Mesendoderm (in vitro differentiated cells): Measurements from ENCODE around the gene C5.

Experiments
- DNase-seq: peaks from one replicate; pipeline ENCODE4 v3.0.0; 2013
- H2AK5ac ChIP-seq: 2 replicates; pipeline ENCODE4 v1.6.1; 2013; ENCODE audit warnings: low read length, inconsistent platforms
- H2BK120ac ChIP-seq: 2 replicates; pipeline ENCODE4 v1.6.1; 2013; ENCODE audit warnings: low read depth, mild to moderate bottlenecking, low read length, moderate library complexity, mixed read lengths
- H2BK15ac ChIP-seq: replicated peaks from 2 replicates; pipeline ENCODE4 v1.6.1; 2013; ENCODE audit warnings: low read depth, mild to moderate bottlenecking, moderate library complexity
- H2BK5ac ChIP-seq: 2 replicates; pipeline ENCODE4 v1.6.1; 2013; ENCODE audit warnings: low read length, inconsistent platforms
- H3K18ac ChIP-seq: 2 replicates; pipeline ENCODE4 v1.6.1; 2013; ENCODE audit warnings: mild to moderate bottlenecking, low read length, mixed read lengths
- H3K23ac ChIP-seq: one replicate; pipeline ENCODE4 v1.6.1; 2013; ENCODE audit warnings: low read length
- H3K27ac ChIP-seq: 2 replicates; pipeline ENCODE4 v1.5.1; 2013; ENCODE audit warnings: low read depth, mild to moderate bottlenecking, inconsistent platforms, low read length, moderate library complexity
- H3K27me3 ChIP-seq: 2 replicates; pipeline ENCODE4 v1.6.1; 2013; ENCODE audit warnings: low read length, control low read depth, mild to moderate bottlenecking, inconsistent platforms; ENCODE audit not compliant: insufficient read depth, poor library complexity
- H3K36me3 ChIP-seq: 2 replicates; pipeline ENCODE4 v1.6.1; 2013; ENCODE audit warnings: low read length, inconsistent platforms; ENCODE audit not compliant: control insufficient read depth, insufficient read depth
- H3K4ac ChIP-seq: one replicate; pipeline ENCODE4 v1.6.1; 2013; ENCODE audit warnings: low read depth, mild to moderate bottlenecking, low read length, moderate library complexity
- H3K4me1 ChIP-seq: 2 replicates; pipeline ENCODE4 v1.6.1; 2013; ENCODE audit warnings: low read depth, low read length, inconsistent platforms; ENCODE audit not compliant: control insufficient read depth
- H3K4me2 ChIP-seq: 2 replicates; pipeline ENCODE4 v1.6.1; 2013; ENCODE audit warnings: low read length
- H3K4me3 ChIP-seq: 2 replicates; pipeline ENCODE4 v1.5.1; 2013; ENCODE audit warnings: mild to moderate bottlenecking, low read length
- H3K56ac ChIP-seq: one replicate; pipeline ENCODE4 v1.6.1; 2013; ENCODE audit warnings: low read length
- H3K79me1 ChIP-seq: 2 replicates; pipeline ENCODE4 v1.6.1; 2013; ENCODE audit warnings: low read length, inconsistent platforms
- H3K79me2 ChIP-seq: 2 replicates; pipeline ENCODE4 v1.6.1; 2013; ENCODE audit warnings: mild to moderate bottlenecking, low read length; ENCODE audit not compliant: control insufficient read depth, insufficient read depth
- H3K9ac ChIP-seq: 2 replicates; pipeline ENCODE4 v1.6.1; 2013; ENCODE audit warnings: low read length, inconsistent platforms
- H4K5ac ChIP-seq: one replicate; pipeline ENCODE4 v1.6.1; 2013; ENCODE audit warnings: low read length
- H4K8ac ChIP-seq: one replicate; pipeline ENCODE4 v1.6.1; 2013; ENCODE audit warnings: low read depth, mild to moderate bottlenecking, control low read depth, low read length, moderate library complexity
- WGBS: extraction: QIAGEN DNeasy Blood & Tissue Kit; methylation state at CpG from one replicate; pipeline ENCODE4 v1.1.7; 2013; ENCODE audit warnings: low lambda C conversion rate, missing lambda C conversion rate; ENCODE audit not compliant: insufficient coverage; ENCODE audit errors: extremely low coverage; 5-methylcytosine and 5-hydroxymethylcytosine counted together

The C5 gene

GRCh38 chr9:120946259-120946658 is 103.8 kb downstream of the C5 start:
- no peak overlapping the region for H3K56ac ChIP-seq
- no peaks in the 10 kb centered on the region for H3K79me1 ChIP-seq
- H2BK15ac ChIP-seq = no peak overlapping the region
- H3K4me1 ChIP-seq = peaks cover 2% of the 10 kb centered on the region
- no peak for DNase-seq
- no peak overlapping the region for H4K8ac ChIP-seq
- no peak overlapping the region for H3K23ac ChIP-seq
- no peak overlapping the region for H3K18ac ChIP-seq
- no peak overlapping the region for H3K4me2 ChIP-seq
- H4K5ac ChIP-seq = no peak overlapping the region
- H3K27me3 ChIP-seq = no peaks in the 10 kb centered on the region
- H2AK5ac ChIP-seq = no peak overlapping the region
- no peaks in the 10 kb centered on the region for H3K79me2 ChIP-seq
- no peak overlapping the region for H3K9ac ChIP-seq
- H2BK120ac ChIP-seq = no peak overlapping the region
- H3K27ac ChIP-seq = no peak overlapping the region
- H3K4ac ChIP-seq = no peak overlapping the region
- no CpG with 5 or more reads among the region's 3 CpGs for WGBS
- no peaks in the 10 kb centered on the region for H3K36me3 ChIP-seq
- no peak overlapping the region for H3K4me3 ChIP-seq
- no peak overlapping the region for H2BK5ac ChIP-seq

- Histone ChIP-seq H2BK5ac (no peak overlapping the region), H3K4me3 (no peak overlapping the region), H3K79me2 (no peaks in the 10 kb centered on the region), H3K18ac (no peak overlapping the region), H3K4me1 (peaks cover 2% of the 10 kb centered on the region), H3K23ac (no peak overlapping the region), H4K5ac (no peak overlapping the region), H4K8ac (no peak overlapping the region), H3K27me3 (no peaks in the 10 kb centered on the region), H3K4ac (no peak overlapping the region), H3K4me2 (no peak overlapping the region), H2AK5ac (no peak overlapping the region), H3K79me1 (no peaks in the 10 kb centered on the region), H2BK15ac (no peak overlapping the region), H3K9ac (no peak overlapping the region), H3K27ac (no peak overlapping the region), H3K56ac (no peak overlapping the region), H3K36me3 (no peaks in the 10 kb centered on the region), H2BK120ac (no peak overlapping the region)
- WGBS = no CpG with 5 or more reads among the region's 3 CpGs
- DNase-seq = no peak
Measured at GRCh38 chr9:120944948-120945347, 105.1 kb downstream of the C5 start.

GRCh38 chr9:120944434-120944843 is 105.6 kb downstream of the C5 start:
- Histone ChIP-seq H3K4ac (no peak overlapping the region), H3K27me3 (no peaks in the 10 kb centered on the region), H3K56ac (peak overlapping the region; percentile 67), H3K79me2 (no peaks in the 10 kb centered on the region), H3K18ac (no peak overlapping the region), H3K4me1 (peaks cover 2% of the 10 kb centered on the region), H3K4me2 (no peak overlapping the region), H3K23ac (no peak overlapping the region), H4K5ac (no peak overlapping the region), H2BK5ac (no peak overlapping the region), H2BK120ac (no peak overlapping the region), H2BK15ac (no peak overlapping the region), H3K9ac (no peak overlapping the region), H2AK5ac (no peak overlapping the region), H4K8ac (no peak overlapping the region), H3K27ac (no peak overlapping the region), H3K4me3 (no peak overlapping the region), H3K36me3 (no peaks in the 10 kb centered on the region), H3K79me1 (no peaks in the 10 kb centered on the region)
- no peak for DNase-seq
- WGBS = no CpG with 5 or more reads among the region's 4 CpGs

GRCh38 chr9:120942186-120943001 is 107.7 kb downstream of the C5 start:
- H2BK120ac ChIP-seq = peak overlapping the region; percentile 17
- DNase-seq = peak; percentile 44
- H2BK15ac ChIP-seq = no peak overlapping the region
- H3K23ac ChIP-seq = no peak overlapping the region
- H3K18ac ChIP-seq = no peak overlapping the region
- H2AK5ac ChIP-seq = no peak overlapping the region
- no peak overlapping the region for H4K8ac ChIP-seq
- H3K79me2 ChIP-seq = no peaks in the 10 kb centered on the region
- no peaks in the 10 kb centered on the region for H3K27me3 ChIP-seq
- H3K36me3 ChIP-seq = no peaks in the 10 kb centered on the region
- H2BK5ac ChIP-seq = no peak overlapping the region
- H3K4me3 ChIP-seq = no peak overlapping the region
- no peak overlapping the region for H3K9ac ChIP-seq
- no peaks in the 10 kb centered on the region for H3K79me1 ChIP-seq
- no CpG with 5 or more reads among the region's 8 CpGs for WGBS
- peaks cover 2% of the 10 kb centered on the region for H3K4me1 ChIP-seq
- H3K27ac ChIP-seq = no peak overlapping the region
- no peak overlapping the region for H4K5ac ChIP-seq
- H3K4me2 ChIP-seq = no peak overlapping the region
- no peak overlapping the region for H3K56ac ChIP-seq
- no peak overlapping the region for H3K4ac ChIP-seq

- Histone ChIP-seq H3K36me3 (no peaks in the 10 kb centered on the region), H3K18ac (no peak overlapping the region), H3K79me1 (no peaks in the 10 kb centered on the region), H3K79me2 (no peaks in the 10 kb centered on the region), H3K4me3 (no peak overlapping the region), H3K4me1 (peaks cover 2% of the 10 kb centered on the region), H3K27me3 (no peaks in the 10 kb centered on the region), H3K27ac (no peak overlapping the region), H4K8ac (no peak overlapping the region), H2BK5ac (no peak overlapping the region), H2AK5ac (no peak overlapping the region), H3K4me2 (no peak overlapping the region), H3K23ac (no peak overlapping the region), H2BK120ac (no peak overlapping the region), H4K5ac (no peak overlapping the region), H3K4ac (no peak overlapping the region), H2BK15ac (no peak overlapping the region), H3K56ac (no peak overlapping the region), H3K9ac (no peak overlapping the region)
- WGBS = no CpG with 5 or more reads among the region's 6 CpGs
- DNase-seq = no peak
Measured at GRCh38 chr9:120941046-120941770, 108.9 kb downstream of the C5 start.
